ENCODE measurements around the gene DPYSL3.

Gene DPYSL3

GRCh38 chr5:147377682-147378081, 132.2 kb downstream of the DPYSL3 start:
- Histone ChIP-seq H3F3A (ENCODE audit: control insufficient read depth, insufficient read depth) (no peaks in the 10 kb centered on the region), H3K9me2 (replicated peaks; ENCODE audit: control insufficient read depth, low read length) (no peaks in the 10 kb centered on the region), H3K79me2 (ENCODE audit: control insufficient read depth, low read length) (no peaks in the 10 kb centered on the region), H3K36me3 (ENCODE audit: control insufficient read depth, low read length) (no peaks in the 10 kb centered on the region), H3K4me2 (ENCODE audit: low read length) (no peak overlapping the region), H3K27ac (ENCODE audit: low read depth, low read length) (no peak overlapping the region), H3K27me3 (ENCODE audit: control insufficient read depth, low read length) (peaks cover 10% of the 10 kb centered on the region; the same call in 1 of the 2 replicates), H4K20me1 (ENCODE audit: control insufficient read depth, insufficient read depth, low read depth, low read length) (no peaks in the 10 kb centered on the region), H3K9me3 (ENCODE audit: control insufficient read depth, insufficient read depth, low read length) (peaks cover 8% of the 10 kb centered on the region; the same call in 1 of the 2 replicates), H3K4me3 (ENCODE audit: low read length) (no peak overlapping the region), H3K4me1 (ENCODE audit: control insufficient read depth, low read length) (no peaks in the 10 kb centered on the region)
- TF ChIP-seq EZH2phosphoT487 (IDR thresholded peaks at IDR 0.05; ENCODE audit: borderline replicate concordance, low read length) (no peak), CTCF (IDR thresholded peaks at IDR 0.05; ENCODE audit: low read depth, low read length, poor library complexity, severe bottlenecking) (no peak)

GRCh38 chr5:147375151-147375550, 134.7 kb downstream of the DPYSL3 start:
- Histone ChIP-seq H3K4me2 (ENCODE audit: low read length) (no peak overlapping the region), H4K20me1 (ENCODE audit: control insufficient read depth, insufficient read depth, low read depth, low read length) (no peaks in the 10 kb centered on the region), H3K27me3 (ENCODE audit: control insufficient read depth, low read length) (peaks cover 20% of the 10 kb centered on the region), H3K27ac (ENCODE audit: low read depth, low read length) (no peak overlapping the region), H3K4me1 (ENCODE audit: control insufficient read depth, low read length) (no peaks in the 10 kb centered on the region), H3K4me3 (ENCODE audit: low read length) (no peak overlapping the region), H3F3A (ENCODE audit: control insufficient read depth, insufficient read depth) (no peaks in the 10 kb centered on the region), H3K79me2 (ENCODE audit: control insufficient read depth, low read length) (no peaks in the 10 kb centered on the region), H3K9me2 (replicated peaks; ENCODE audit: control insufficient read depth, low read length) (no peaks in the 10 kb centered on the region), H3K9me3 (ENCODE audit: control insufficient read depth, insufficient read depth, low read length) (peaks cover 8% of the 10 kb centered on the region; the same call in 1 of the 2 replicates), H3K36me3 (ENCODE audit: control insufficient read depth, low read length) (no peaks in the 10 kb centered on the region)
- TF ChIP-seq CTCF (IDR thresholded peaks at IDR 0.05; ENCODE audit: low read depth, low read length, poor library complexity, severe bottlenecking): no peak
- TF ChIP-seq EZH2phosphoT487 (IDR thresholded peaks at IDR 0.05; ENCODE audit: borderline replicate concordance, low read length): no peak

GRCh38 chr5:147373328-147373727, 136.5 kb downstream of the DPYSL3 start:
- Histone ChIP-seq H3K27me3 (ENCODE audit: control insufficient read depth, low read length) (peaks cover 20% of the 10 kb centered on the region), H3K27ac (ENCODE audit: low read depth, low read length) (no peak overlapping the region), H3K4me3 (ENCODE audit: low read length) (no peak overlapping the region), H4K20me1 (ENCODE audit: control insufficient read depth, insufficient read depth, low read depth, low read length) (no peaks in the 10 kb centered on the region), H3K9me3 (ENCODE audit: control insufficient read depth, insufficient read depth, low read length) (0 out of 2 replicates have a peak, but pooled peaks cover under 1% of the 10 kb centered on the region), H3K4me1 (ENCODE audit: control insufficient read depth, low read length) (no peaks in the 10 kb centered on the region), H3K79me2 (ENCODE audit: control insufficient read depth, low read length) (no peaks in the 10 kb centered on the region), H3K9me2 (replicated peaks; ENCODE audit: control insufficient read depth, low read length) (no peaks in the 10 kb centered on the region), H3K4me2 (ENCODE audit: low read length) (no peak overlapping the region), H3F3A (ENCODE audit: control insufficient read depth, insufficient read depth) (no peaks in the 10 kb centered on the region), H3K36me3 (ENCODE audit: control insufficient read depth, low read length) (no peaks in the 10 kb centered on the region)
- TF ChIP-seq EZH2phosphoT487 (IDR thresholded peaks at IDR 0.05; ENCODE audit: borderline replicate concordance, low read length) (no peak), CTCF (IDR thresholded peaks at IDR 0.05; ENCODE audit: low read depth, low read length, poor library complexity, severe bottlenecking) (no peak)

All from DOHH2 (cell line).